Gastroesophageal sphincter (tissue), 3 donors: ENCODE measurements around the gene ACOX1.
"Not testable (repeated sequence)": the region's sequence is repeated elsewhere in the genome, so short reads cannot be mapped to it uniquely, and the experiment has no call there.

Source experiments
- CTCF ChIP-seq, 4 experiments: fragments of 200-600 bp in 2 of 4; fragments of 450-650 bp in 2 of 4; sonication (generic) in 1 of 4; IDR thresholded peaks; one replicate each; pipeline ENCODE4 v1.5.1; 2017 to 2019; ENCODE audit warnings: antibody characterized with exemption in 4 of 4, mild to moderate bottlenecking in 2 of 4, moderate library complexity in 2 of 4
- EP300 ChIP-seq: sonication (generic); formaldehyde crosslinking; IDR thresholded peaks from one replicate; pipeline ENCODE4 v1.6.1; 2017; ENCODE audit warnings: antibody characterized with exemption, mild to moderate bottlenecking
- POLR2AphosphoS5 ChIP-seq: sonication (generic); formaldehyde crosslinking; IDR thresholded peaks from one replicate; pipeline ENCODE4 v1.6.1; 2017; ENCODE audit warnings: antibody characterized with exemption

- TF ChIP-seq CTCF (IDR thresholded peaks at IDR 0.05); EP300; POLR2AphosphoS5: not testable (repeated sequence)
Measured at GRCh38 chr17:75969044-75969443, 9.9 kb downstream of the ACOX1 start.
